GM21723 (cell line): Measurements from ENCODE around the gene FDX1.

Experiments
- ATAC-seq: cut with Tn5 transposase; IDR thresholded peaks from one replicate; pipeline ENCODE4 v1.9.1; 2021; ENCODE audit warnings: mild to moderate bottlenecking, moderate library complexity; ENCODE audit not compliant: unreplicated experiment

FDX1 gene

DNA sequence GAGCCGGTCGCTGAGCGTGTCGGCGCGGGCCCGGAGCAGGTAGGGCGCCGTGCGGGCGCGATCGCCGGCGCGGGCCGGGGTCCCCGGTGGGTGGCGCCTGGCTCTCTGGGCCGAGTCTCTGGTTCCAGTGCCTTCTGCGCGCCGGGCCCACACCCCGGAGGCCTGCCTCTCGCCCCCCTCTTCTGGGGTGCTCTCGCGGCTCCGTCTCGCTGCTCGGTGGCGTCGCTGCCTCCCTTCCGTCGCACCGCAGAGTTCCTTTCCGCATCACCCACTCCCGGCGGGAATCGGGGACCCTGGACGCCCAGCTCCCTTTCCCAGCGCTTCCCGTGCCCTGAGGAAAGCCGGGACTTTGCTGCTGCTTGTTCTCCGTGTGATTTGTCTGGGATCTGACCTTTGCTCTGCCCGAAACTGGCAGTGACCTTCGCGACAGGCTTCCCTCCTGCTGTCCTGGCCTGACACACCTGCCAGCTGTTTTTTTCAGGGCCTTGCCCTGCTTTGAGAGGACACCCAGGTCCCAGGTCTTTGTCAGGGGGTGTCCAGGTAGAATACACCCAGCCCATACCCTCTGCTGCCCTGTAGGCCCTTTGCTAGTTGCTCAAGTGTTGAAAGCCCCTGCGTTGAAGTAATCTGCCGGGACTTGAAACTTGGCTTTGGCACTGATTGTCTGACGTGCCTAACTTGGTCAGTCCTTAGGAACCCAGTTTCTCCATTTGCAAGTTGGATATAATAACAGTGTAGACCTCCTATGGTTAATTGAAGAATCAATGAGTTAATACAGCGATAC, 711 bp downstream of the FDX1 start:
- ATAC-seq = peak; percentile 37

DNA sequence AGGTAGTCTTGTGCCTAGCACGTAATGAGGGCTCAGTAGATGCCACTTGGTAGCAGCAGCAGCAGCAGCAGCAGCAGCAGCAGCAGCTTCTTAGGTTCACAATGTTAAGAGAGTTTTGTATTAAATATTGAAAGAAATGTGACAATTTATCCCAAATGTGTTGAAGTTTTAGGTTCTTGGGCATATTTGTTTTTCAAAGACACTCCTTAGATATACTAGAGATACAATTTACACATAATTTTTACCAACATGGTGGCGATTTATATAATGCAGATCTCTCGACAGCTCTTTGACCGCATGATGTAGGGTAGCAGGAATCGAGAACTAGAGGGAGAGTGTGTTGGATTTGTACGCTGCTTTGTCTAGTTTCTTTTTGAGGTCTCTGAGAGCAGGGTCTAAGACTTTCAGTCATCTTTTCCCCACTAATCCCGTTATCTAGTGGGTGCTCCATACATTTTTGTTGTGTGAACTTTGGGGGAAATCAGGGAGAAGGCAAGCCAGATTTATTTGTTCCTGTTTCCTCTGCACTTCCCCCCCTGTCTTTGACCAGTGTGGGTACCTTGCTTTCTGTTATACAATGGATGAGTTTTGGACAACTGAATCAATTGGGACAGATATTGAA, 1.4 kb downstream of the FDX1 start:
- peak; percentile 19 for ATAC-seq

DNA sequence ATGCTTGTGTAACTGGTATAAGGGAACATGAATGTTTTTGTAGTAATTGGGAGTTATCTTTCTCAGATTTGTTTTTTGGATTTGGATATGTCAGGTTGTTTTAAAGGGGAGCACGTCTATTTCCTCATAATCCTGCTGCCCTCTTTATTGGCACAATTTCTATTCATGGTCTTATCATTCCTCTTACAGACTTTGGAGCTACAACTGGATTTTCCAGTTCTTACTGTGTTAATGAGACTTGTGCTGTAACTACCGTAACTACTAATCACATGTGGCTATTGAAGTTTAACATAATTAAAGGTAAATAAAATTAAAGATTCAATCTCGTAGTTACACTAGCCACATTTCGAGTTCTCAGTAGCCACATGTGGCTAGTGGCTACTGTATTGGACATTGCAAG, 1.9 kb downstream of the FDX1 start:
- ATAC-seq = no peak

DNA sequence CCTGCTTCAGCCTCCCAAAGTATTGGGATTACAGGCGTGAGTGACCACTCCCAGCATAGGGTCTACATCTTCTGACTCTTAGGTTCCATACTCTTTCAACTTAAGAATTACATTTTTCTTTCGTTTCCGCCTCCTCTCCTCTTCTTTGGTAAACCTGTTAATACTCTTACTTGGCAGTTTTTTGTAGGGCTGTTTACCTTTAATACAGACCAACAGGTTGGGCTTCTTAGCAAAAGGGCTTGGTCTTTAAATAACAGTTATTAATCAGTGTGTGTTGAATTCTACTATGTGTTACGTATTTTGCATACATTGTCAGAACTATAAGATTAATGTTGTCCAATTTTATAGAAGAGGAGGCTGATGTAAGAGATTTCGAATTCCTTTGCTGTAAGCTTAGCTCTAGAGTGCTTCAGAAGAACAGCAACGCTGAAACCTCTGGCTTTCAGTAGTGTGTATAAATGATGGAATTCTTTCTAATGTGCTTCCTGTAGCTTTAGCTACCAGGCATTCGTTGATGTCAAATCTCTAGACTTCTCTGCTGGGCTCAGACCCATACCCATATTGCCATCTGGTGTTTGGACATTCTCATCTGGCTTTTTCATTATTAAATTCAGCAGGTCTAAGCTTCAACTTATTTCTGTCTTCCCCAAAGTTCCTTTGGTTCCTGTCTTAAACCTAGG, 3.1 kb downstream of the FDX1 start:
- ATAC-seq = no peak

DNA sequence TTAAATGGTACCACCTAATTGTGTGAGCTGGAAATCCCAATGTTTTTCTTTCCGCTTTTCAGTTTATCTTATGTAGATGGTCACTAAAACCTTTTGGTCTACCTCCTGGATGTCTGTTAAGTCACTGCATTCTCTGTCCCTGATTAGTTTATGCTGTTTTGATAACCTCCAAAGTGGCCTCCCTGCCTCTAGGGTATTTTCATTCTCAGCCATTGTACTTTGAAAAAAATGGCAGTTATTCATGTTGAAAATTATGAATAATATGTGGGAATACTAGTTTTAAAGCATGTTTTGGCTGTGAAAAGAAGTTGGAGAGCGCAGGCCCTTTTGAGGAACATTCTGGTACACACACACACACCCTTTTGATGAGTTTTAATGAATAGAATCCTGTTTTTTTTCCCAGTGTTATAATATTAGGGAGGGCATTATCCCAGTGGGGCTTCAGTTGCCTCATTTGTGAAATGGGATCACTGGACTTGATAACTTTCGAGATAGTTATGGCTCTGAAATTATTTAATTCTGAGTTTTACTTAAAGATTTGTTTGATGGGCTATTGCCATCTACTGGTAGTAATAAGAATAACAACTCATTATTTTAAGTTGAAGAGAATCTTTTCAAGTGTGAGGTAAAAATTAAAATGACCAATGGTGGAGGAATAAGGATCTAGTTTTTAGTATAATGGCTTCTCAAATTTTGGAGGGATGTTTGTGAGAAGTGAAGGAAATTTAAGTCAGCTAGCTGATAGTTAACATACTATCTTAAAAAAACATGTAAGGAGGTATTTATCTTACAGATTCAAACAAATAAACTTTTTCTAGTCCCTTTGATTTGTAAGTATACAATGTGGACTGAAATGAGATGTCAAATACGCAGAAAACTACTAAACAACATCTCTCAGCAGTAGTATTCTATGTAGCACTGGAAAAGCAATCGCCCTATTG, 3.9 kb downstream of the FDX1 start:
- ATAC-seq = no peak

DNA sequence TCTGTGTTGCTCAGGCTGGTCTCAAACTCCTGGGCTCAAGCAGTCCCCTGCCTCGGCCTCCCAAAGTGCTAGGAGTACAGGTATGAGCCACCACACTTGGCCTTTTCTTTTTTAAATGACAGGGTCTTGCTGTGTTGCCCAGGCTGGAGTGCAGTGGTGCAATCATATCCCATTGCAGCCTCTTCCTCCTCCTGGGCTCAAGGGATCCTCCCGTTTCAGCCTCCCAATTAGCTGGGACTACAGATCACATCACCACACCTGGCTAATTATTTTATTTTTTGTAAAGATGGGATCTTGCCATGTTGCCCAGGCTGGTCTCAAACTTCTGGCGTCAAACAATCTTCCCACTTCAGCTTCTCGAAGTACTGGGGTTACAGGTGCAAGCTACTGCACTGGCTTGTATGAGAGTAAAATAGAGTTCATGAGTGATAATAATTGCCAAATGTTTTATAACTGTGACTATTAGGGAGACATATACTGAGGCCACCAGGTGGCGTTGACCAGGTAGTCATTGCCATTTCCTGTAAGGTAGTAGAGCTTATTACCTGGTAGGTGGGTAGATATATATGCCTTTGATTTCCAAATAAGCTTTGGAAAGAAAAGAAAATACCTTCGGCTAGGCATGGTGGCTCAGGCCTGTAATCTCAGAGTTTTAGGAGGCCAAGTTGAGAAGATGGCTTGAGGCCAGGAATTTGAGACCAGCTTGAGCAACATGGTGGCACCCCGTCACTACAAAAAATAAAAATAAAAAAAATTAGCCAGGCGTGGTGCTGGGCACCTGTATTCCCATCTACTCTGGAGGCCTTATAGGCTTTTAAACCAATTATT, 5.4 kb downstream of the FDX1 start:
- ATAC-seq = no peak

DNA sequence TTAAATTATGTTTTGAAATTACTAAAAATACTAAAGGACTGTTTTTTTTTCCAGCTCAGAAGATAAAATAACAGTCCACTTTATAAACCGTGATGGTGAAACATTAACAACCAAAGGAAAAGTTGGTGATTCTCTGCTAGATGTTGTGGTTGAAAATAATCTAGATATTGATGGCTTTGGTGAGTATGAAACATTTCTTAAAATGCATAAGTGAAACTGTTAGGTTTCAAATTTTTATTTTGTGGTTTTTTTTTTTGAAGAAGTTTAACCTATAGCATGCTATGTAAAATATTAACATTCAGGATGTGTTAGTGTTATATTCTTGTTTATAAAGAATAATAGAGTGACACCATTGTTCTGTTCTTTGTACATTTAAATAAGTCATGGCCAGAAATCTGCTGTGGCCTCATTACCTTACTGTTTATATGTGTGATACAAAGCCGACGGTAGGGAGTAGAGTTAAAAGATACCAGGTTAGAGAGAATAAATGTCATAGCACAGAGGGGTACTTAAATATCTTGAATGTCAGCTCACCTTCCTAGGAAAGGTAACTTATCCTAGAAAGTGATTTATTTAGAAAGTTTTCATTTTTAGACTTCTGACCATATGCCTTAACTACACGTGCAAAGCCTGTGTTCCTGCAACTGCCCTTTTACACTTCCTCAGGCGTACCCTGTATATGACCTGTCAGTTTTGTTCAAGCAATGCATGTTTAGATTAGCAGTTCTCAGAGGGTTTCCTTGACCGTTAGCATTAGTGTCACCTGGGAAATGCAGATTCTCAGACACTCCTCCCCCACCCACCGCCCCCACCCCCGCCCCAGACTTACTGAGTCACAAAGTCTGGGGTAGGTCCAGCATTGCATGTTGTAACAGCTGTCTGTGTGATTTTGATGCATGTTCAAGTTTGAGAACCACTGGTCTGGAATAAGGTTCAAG, 6.3 kb downstream of the FDX1 start:
- ATAC-seq = no peak

DNA sequence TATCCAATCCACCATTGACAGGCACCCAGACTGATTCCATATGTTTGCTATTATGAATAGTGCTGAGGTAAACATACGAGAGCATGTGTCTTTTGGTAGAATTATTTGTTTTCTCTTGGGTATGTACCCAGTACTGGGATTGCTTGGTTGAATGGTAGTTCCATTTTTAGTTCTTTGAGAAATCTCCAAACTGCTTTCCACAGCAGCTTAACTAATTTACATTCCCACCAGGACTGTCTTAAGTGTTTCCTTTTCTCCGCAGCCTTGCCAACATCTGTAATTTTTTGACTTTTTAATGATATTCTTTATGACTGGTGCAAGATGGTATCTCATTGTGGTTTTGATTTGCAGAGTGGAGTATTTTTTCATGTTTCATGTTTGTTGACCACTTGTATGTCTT, 8.3 kb downstream of the FDX1 start:
- no peak for ATAC-seq

DNA sequence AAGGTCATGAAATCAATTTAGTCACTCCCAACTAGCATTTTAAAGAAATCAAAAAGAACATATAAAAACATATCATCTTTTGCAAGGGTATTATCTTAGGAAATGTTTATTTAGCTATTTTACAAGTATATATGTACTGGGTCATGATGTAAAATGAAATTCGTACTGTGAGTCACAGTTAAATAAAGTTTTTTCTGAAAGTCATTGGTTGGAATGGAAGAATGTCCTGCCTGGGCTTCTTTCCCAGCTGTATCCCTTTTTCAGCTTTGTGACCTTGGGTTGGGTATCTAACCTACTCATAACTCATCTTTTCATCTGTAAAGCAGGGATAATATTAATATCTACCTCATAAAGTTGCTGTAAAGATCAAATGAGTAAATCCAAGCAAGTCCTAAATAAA, 15.7 kb downstream of the FDX1 start:
- no peak for ATAC-seq

DNA sequence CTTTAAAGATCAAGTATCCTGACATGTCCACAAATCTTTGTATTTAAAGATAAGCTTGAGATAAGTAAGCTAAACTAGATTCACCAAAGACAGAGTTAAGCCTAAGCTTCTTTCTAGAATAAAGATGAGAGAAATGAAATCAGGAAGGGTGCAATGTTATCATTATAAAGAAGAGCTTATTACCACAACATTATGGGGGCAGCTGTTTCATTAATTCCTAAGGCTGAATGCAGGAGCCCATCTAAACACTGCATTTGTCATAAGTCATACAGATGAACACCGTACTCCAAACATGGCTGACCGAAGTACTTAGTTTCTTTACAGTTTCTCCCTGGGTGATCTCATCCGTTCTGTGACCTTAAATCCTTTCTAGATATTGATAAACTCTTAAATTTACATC, 16.3 kb downstream of the FDX1 start:
- ATAC-seq = no peak

DNA sequence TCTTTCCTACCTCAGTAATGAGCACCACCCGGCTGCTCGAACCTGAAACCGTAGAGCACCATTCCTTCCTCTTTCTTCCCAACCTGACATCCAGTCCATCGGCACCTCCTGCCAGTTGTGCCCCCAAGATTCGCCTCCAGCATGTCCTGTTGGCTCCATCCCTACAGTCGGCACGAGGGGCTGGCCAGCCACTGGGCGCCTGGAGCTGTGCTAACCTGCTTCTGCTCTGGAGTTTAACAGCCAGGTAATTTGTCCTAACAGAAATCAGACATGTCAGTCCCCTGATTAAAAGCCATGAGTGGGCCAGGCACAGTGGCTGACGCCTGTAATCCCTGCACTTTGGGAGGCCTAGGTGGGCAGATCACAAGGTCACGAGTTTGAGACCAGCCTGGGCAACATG, 16.8 kb downstream of the FDX1 start:
- no peak for ATAC-seq

DNA sequence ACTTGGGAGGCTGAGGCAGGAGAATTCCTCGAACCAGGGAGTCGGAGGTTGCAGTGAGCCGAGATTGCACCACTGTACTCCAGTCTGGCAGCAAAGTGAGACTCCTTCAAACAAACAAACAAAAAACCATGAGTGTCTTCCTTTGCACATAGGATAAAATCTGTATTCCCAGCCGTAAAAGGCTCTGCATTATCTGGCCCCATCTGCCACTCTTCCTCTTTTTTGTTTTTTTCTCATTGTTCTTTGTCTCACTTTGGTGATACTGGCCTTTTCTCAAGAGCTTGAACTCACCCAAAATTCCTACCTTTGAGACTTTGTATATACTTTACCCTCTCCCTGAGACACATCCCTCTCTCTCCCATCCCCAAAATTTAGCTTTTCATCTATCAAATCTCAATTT, 17.6 kb downstream of the FDX1 start:
- no peak for ATAC-seq

DNA sequence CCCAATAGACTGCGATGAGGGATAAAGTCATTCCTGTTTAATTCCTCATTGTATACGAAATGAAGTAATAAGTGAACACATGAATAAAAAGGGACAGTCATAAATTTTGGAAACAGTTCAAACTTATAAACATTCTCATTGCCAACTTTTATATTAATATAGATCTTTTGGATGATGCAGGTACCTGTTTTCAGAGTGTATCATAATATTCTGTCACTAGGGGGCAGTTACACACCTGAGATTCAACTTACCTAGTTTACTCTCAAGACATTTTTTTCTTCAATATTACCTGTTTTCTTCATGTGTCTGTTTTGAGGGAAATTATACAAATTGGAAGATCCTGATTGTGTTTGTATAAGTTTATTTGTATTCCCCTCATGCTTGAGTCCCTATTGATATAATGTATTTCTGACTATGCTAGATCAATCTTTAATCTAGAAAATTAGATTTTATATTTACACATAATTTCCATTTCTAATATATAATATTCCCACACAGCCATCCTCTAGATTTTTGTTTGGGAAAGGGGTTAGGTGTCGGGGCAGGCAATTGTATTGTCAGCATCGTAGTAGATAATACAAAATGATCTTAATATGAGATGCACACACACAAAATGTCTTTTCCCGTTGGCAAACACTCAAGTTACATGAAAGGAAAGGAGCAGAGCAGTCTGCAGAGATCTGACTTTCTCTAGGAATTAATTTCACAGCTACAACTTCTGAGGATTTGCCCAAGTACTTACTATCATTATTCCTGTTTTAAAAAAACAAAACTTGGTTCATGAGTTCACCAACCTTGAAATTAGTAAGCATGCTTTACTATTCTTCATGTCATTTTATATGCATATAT, 18.4 kb downstream of the FDX1 start:
- ATAC-seq = no peak

DNA sequence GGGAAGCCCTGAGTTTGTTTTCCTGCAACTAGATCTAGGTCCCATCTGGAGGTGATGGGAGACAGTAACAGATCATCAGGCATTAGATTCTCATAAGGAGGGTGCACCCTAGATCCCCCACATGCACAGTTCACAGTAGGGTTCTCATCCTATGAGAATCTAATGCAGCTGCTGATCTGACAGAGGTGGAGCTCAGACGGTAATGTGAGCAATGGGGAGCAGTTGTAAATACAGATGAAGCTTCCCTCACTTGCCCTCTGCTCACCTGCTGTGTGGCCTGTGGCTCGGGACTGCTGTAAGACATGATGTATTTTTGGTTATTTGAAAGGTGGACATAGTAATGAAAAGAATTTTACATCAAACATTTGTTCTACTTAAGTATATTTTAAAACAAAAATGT, 20.5 kb downstream of the FDX1 start:
- no peak for ATAC-seq

DNA sequence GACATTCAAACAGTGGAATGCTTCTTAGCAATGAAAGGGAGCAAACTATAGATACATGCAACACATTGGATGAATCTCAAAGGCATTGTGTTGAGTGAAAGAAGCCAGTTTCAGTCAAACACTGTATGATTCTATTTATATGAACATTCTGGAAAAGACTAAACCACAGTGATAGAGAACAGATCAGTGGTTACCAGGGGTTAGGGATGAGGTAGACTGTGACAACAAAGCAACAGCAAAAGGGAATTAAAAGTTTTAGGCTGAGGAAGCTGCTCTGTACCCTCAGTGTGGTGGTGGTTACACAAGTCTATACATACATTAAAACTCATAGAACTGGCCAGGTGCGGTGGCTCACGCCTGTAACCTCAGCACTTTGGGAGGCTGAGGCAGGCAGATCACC, 23.0 kb downstream of the FDX1 start:
- ATAC-seq = no peak

DNA sequence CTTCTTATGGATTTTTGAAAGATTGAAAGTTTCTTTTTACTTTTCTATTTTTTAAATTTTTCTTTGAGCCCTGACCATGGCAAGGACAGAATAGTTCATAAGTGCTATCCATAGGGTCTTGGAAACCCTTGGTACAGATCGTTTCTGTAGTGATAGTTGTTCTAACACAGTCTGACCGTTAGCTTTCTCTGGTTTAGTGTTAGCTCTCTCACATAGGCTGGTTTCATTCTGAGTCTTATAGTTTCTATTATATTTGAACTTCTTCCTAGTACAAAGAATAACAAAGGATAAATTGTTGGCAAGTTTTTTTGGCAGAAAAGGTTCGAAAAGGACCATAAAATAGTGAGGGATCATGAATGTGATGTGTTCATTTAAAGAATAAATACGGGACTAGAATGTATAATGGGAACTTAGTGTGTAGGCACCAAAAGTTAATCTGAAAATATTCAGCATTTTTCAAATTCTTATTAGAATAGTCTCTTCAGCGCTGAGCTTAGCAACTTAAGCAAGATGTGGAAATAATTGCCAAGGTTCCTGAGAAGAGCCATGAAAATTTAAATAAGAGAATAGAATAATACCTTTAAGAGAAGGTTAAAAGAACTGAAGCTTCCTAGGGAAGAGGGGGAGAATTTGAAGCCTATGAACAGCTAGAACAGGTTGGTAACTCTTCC, 24.1 kb downstream of the FDX1 start:
- peak; percentile 77 for ATAC-seq

DNA sequence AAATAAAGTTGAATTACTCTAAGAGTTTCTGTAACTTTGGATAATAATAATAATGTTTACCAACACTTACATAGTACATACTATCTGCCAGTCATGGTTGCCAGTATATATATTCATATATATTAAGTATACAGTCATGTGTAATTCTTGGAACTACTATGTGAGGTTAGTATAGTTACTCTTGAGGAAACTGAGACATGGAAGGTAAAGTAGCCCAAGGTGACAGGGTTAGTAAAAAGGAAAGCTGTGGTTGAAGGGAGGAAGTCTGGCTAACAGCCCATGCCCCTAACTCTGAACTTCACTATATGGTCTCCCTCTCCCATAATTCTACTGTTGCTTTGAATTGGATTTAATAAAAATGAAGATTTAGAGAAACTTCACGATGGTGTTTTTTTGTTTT, 24.9 kb downstream of the FDX1 start:
- peak; percentile 52 for ATAC-seq

DNA sequence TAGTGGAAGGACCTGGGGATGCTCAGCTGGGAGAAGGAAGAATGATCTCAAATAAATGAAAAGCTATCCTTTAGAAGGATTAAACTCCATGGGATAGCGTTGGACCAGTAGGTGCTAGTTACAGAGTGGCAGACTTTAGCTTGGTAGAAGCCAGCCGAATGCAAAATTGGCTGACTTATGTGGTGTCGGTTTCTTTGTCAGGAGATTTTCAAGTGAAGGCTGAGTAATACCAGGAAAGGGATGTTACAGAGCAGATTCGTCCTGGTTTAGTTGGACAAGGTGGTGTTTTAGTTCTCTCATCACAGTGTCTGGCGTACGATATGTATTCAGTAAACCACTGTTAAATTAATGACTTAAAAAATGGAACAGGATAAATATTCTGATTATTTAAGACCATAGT, 26.0 kb downstream of the FDX1 start:
- no peak for ATAC-seq
